GM12878 (cell line): ENCODE data around the gene MTAP. TPM values are rescaled to one million over a fixed set of nuclear protein-coding genes. Genes with fewer than 3 reads are reported as not detected.
A peak's percentile ranks its signal among the peaks of the same experiment; 100 is the strongest.

Experiments
- ATAC-seq: fragments of 200-7000 bp; cut with Tn5 transposase; 3 replicates; pipeline ENCODE4 v1.9.1; 2020; ENCODE audit warnings: mild to moderate bottlenecking, moderate library complexity
- BruUV-seq: library from RNA; stranded (reverse); fragments of 400-500 nt; replicated peaks from 2 replicates; lab custom pipeline; 2021; lab: Mats Ljungman, UMichigan
- CTCF ChIA-PET: fragments of 300-600 bp; sonication (Branson Sonifier 250); formaldehyde crosslinking; extraction: SDS; loops from one replicate; lab custom pipeline; 2021; ENCODE audit warnings: inconsistent platforms; lab: Yijun Ruan, JAX
- POLR2A ChIA-PET: fragments of 350-600 bp; formaldehyde crosslinking; extraction: SDS; loops from one replicate; lab custom pipeline; 2021; ENCODE audit warnings: inconsistent platforms; lab: Charles Lee
- RAD21 ChIA-PET: fragments of 300-600 bp; sonication (Branson Sonifier 250); formaldehyde crosslinking; loops from one replicate; lab custom pipeline; 2023; ENCODE audit warnings: antibody characterized with exemption; ENCODE audit not compliant: unreplicated experiment; lab: Charles Lee
- SMC1A ChIA-PET: fragments of 300-600 bp; sonication (Branson Sonifier 250); formaldehyde crosslinking; loops from one replicate; lab custom pipeline; 2023; ENCODE audit not compliant: unreplicated experiment, uncharacterized antibody; lab: Charles Lee
- DNase-seq: peaks from one replicate; pipeline ENCODE4 v3.0.0-alpha.2; 2011; ENCODE audit warnings: low read depth, low spot score
- FAIRE-seq: peaks from 3 replicates; lab custom pipeline; 2011; peaks lifted over from hg19 to GRCh38; lab: Jason Lieb, UNC
- H2AFZ ChIP-seq: 2 replicates; pipeline ENCODE4 v1.6.0; 2011; ENCODE audit warnings: low read depth, low read length, control low read depth; ENCODE audit not compliant: control insufficient read depth
- H3K27ac ChIP-seq: 2 replicates; pipeline ENCODE4 v1.5.1; 2011; ENCODE audit warnings: control low read depth; ENCODE audit not compliant: control insufficient read depth, insufficient read depth
- H3K27me3 ChIP-seq, 2 experiments: replicated peaks in 1 of 2; 2 replicates each; pipeline versions ENCODE4 v1.6.0 to v1.6.1; 2011; ENCODE audit warnings: low read length in 1 of 2; ENCODE audit not compliant: control insufficient read depth in 2 of 2, insufficient read depth in 2 of 2
- H3K36me3 ChIP-seq, 2 experiments: 2 replicates each; pipeline ENCODE4 v1.5.1; 2011; ENCODE audit warnings: low read length in 1 of 2; ENCODE audit not compliant: control insufficient read depth in 2 of 2, insufficient read depth in 2 of 2
- H3K4me1 ChIP-seq: 2 replicates; pipeline ENCODE4 v1.6.1; 2011; ENCODE audit warnings: mild to moderate bottlenecking, low read length, moderate library complexity, mixed read lengths; ENCODE audit not compliant: control insufficient read depth, insufficient read depth
- H3K4me2 ChIP-seq: 2 replicates; pipeline ENCODE4 v1.6.0; 2011; ENCODE audit warnings: control low read depth; ENCODE audit not compliant: control insufficient read depth, insufficient read depth
- H3K4me3 ChIP-seq: fragments of 200-600 bp; sonication (generic); 2 replicates; pipeline ENCODE4 v1.5.1; 2016
- H3K79me2 ChIP-seq: 2 replicates; pipeline ENCODE4 v1.6.0; 2011; ENCODE audit warnings: low read length; ENCODE audit not compliant: control insufficient read depth, insufficient read depth
- H3K9ac ChIP-seq: 2 replicates; pipeline ENCODE4 v1.8.0; 2011; ENCODE audit warnings: low read length, control low read depth, mixed read lengths; ENCODE audit not compliant: control insufficient read depth, insufficient read depth
- H3K9me3 ChIP-seq: replicated peaks from 3 replicates; pipeline ENCODE4 v1.5.1; 2011; ENCODE audit warnings: mild to moderate bottlenecking, low read length; ENCODE audit not compliant: control insufficient read depth, insufficient read depth
- H4K20me1 ChIP-seq: 2 replicates; pipeline ENCODE4 v1.6.0; 2011; ENCODE audit not compliant: control insufficient read depth, insufficient read depth
- BRCA1 ChIP-seq: IDR thresholded peaks from 2 replicates; pipeline ENCODE4 v1.6.1; 2011; ENCODE audit warnings: low read depth, low read length, improper control_type of control experiment
- LARP7 ChIP-seq: fragments of 450-650 bp; IDR thresholded peaks from 2 replicates; pipeline ENCODE4 v1.6.1; 2017; ENCODE audit warnings: mild to moderate bottlenecking
- MTA3 ChIP-seq: IDR thresholded peaks from 2 replicates; pipeline ENCODE4 v1.6.1; 2012; ENCODE audit warnings: low read length, inconsistent platforms, borderline replicate concordance
- NR2C1 ChIP-seq: fragments of 450-650 bp; IDR thresholded peaks from 2 replicates; pipeline ENCODE4 v1.6.1; 2017; ENCODE audit warnings: antibody characterized with exemption, mild to moderate bottlenecking, moderate library complexity
- RAD21 ChIP-seq: IDR thresholded peaks from 2 replicates; pipeline ENCODE4 v1.6.1; 2011; ENCODE audit warnings: mild to moderate bottlenecking, low read depth, low read length, moderate library complexity; ENCODE audit not compliant: insufficient read depth
- RBBP5 ChIP-seq: fragments of 200-600 bp; sonication (generic); conservative IDR thresholded peaks from 2 replicates; pipeline ENCODE4 v1.6.1; 2016
- ZNF207 ChIP-seq: fragments of 450-650 bp; IDR thresholded peaks from 2 replicates; pipeline ENCODE4 v1.6.1; 2014; ENCODE audit warnings: antibody characterized with exemption, mild to moderate bottlenecking, borderline replicate concordance
- ZNF622 ChIP-seq: fragments of 450-650 bp; IDR thresholded peaks from 2 replicates; pipeline ENCODE4 v1.6.1; 2017; ENCODE audit warnings: mild to moderate bottlenecking, inconsistent platforms
- WGBS: methylation state at CpG from one replicate; pipeline ENCODE4 v1.1.6; 2016; ENCODE audit warnings: low lambda C conversion rate; ENCODE audit not compliant: insufficient replicate concordance, insufficient coverage; ENCODE audit errors: missing lambda C conversion rate; 5-methylcytosine and 5-hydroxymethylcytosine counted together
- in situ Hi-C: fragments of 300-500 bp; cut with MboI; formaldehyde crosslinking; loops from 9 replicates; pipeline ENCODE4 v1.14.3; 2018; ENCODE audit warnings: mixed read lengths
- intact Hi-C: fragments of 100-400 bp; cut with micrococcal nuclease; formaldehyde crosslinking; loops from one replicate; pipeline ENCODE4 v1.14.2; 2022; ENCODE audit not compliant: unreplicated experiment
- polyA plus RNA-seq, 11 experiments: library from polyadenylated mRNA; depleted of rRNA in 4 of 11; unstranded in 6 of 11; stranded (reverse) in 5 of 11; fragments of >200 nt; fragmentation: Nextera tagmentation in 4 of 11; fragmentation: Illumina TruSeq in 1 of 11; extraction: Ambion mirVana in 4 of 11; extraction: Trizol in 1 of 11; gene quantifications; 1 replicate in 1 of 11; 2 replicates in 10 of 11; pipeline versions ENCODE4 v1.2.1 to v1.2.3, GENCODE V29; 2011 to 2016; ENCODE audit warnings: inconsistent platforms in 2 of 11, missing spikeins in 2 of 11, low read depth in 1 of 11
- total RNA-seq, 4 experiments: library from RNA; depleted of rRNA in 3 of 4; stranded (reverse); fragments of >200 nt in 3 of 4; fragmentation: Illumina TruSeq in 1 of 4; extraction: Trizol in 1 of 4; gene quantifications; 2 replicates each; pipeline versions ENCODE4 v1.2.1 to v1.2.3, GENCODE V29; 2013 to 2021
- TF ChIP-seq, protein P1 (sequence below): fragments of 450-650 bp; IDR thresholded peaks from 2 replicates; pipeline ENCODE4 v1.6.1; 2017; ENCODE audit warnings: borderline replicate concordance
- TF ChIP-seq, protein P2 (sequence below): fragments of 450-650 bp; IDR thresholded peaks from 2 replicates; pipeline ENCODE4 v1.6.1; 2016; ENCODE audit warnings: mild to moderate bottlenecking

Gene MTAP
- total and polyA plus RNA-seq, 10 of the 15 experiments (the other 5 are each of a cell fraction or from before 2014, with no cell fraction given), result 16.4 to 29.9 (median 22.6) TPM

- no peaks in the 10 kb centered on the region for H3K27me3 ChIP-seq
- intact Hi-C loops (no loop called here), in situ Hi-C loops (no loop called here)
- H3K27ac ChIP-seq, result peak overlapping the region; percentile 37; the same call in 1 of the 2 replicates
- peak overlapping the region; percentile 61 for H2AFZ ChIP-seq
- H4K20me1 ChIP-seq, result no peaks in the 10 kb centered on the region
- 12% methylated on average over 4 of the region's 4 CpGs for WGBS
- ChIA-PET RAD21 (no interaction called here), CTCF (interaction anchor here (1.4 kb wide), 1 partner anchor 106 kb away, joined by 3 read pairs; no protein-coding TSS in a partner anchor), SMC1A (interaction anchor here (0.8 to 1.0 kb wide), 2 partner anchors 9 to 10 kb away, joined by 3 to 4 read pairs; no protein-coding TSS in a partner anchor), POLR2A (no interaction called here)
- TF ChIP-seq ZNF622 (no peak), RBBP5 (no peak), BRCA1 (no peak), LARP7 (no peak), NR2C1 (no peak), RAD21 (no peak), ZNF207 (no peak), MTA3 (no peak)
- TF ChIP-seq, protein P1, sequence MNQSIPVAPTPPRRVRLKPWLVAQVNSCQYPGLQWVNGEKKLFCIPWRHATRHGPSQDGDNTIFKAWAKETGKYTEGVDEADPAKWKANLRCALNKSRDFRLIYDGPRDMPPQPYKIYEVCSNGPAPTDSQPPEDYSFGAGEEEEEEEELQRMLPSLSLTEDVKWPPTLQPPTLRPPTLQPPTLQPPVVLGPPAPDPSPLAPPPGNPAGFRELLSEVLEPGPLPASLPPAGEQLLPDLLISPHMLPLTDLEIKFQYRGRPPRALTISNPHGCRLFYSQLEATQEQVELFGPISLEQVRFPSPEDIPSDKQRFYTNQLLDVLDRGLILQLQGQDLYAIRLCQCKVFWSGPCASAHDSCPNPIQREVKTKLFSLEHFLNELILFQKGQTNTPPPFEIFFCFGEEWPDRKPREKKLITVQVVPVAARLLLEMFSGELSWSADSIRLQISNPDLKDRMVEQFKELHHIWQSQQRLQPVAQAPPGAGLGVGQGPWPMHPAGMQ, result no peak
- TF ChIP-seq, protein P2, sequence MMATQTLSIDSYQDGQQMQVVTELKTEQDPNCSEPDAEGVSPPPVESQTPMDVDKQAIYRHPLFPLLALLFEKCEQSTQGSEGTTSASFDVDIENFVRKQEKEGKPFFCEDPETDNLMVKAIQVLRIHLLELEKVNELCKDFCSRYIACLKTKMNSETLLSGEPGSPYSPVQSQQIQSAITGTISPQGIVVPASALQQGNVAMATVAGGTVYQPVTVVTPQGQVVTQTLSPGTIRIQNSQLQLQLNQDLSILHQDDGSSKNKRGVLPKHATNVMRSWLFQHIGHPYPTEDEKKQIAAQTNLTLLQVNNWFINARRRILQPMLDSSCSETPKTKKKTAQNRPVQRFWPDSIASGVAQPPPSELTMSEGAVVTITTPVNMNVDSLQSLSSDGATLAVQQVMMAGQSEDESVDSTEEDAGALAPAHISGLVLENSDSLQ, result no peak
- ATAC-seq (peak; percentile 73), DNase-seq (peak; percentile 13), FAIRE-seq (no peak)
- H3K9ac ChIP-seq, result no peak overlapping the region
- H3K4me3 ChIP-seq, result no peak overlapping the region
- no peak overlapping the region for H3K4me2 ChIP-seq
- no TSS peak for BruUV-seq
- H3K36me3 ChIP-seq, result no peaks in the 10 kb centered on the region
- no peaks in the 10 kb centered on the region for H3K9me3 ChIP-seq
- no peaks in the 10 kb centered on the region for H3K79me2 ChIP-seq
- peaks cover 3% of the 10 kb centered on the region; the same call in 1 of the 2 replicates for H3K4me1 ChIP-seq
Measured at GRCh38 chr9:21919377-21920362, 117.2 kb downstream of the MTAP start.
